GM19238 (cell line): Measurements from ENCODE around the gene SPACA6.
"Not testable (repeated sequence)": the region's sequence is repeated elsewhere in the genome, so short reads cannot be mapped to it uniquely, and the experiment has no call there.

Experiments used
- DNase-seq: peaks from one replicate; pipeline ENCODE4 v3.0.0; 2011; ENCODE audit warnings: low spot score; ENCODE audit not compliant: insufficient read length

The SPACA6 gene

GRCh38 chr19:51733742-51734522, 40.8 kb downstream of the SPACA6 start:
- no peak for DNase-seq

DNA sequence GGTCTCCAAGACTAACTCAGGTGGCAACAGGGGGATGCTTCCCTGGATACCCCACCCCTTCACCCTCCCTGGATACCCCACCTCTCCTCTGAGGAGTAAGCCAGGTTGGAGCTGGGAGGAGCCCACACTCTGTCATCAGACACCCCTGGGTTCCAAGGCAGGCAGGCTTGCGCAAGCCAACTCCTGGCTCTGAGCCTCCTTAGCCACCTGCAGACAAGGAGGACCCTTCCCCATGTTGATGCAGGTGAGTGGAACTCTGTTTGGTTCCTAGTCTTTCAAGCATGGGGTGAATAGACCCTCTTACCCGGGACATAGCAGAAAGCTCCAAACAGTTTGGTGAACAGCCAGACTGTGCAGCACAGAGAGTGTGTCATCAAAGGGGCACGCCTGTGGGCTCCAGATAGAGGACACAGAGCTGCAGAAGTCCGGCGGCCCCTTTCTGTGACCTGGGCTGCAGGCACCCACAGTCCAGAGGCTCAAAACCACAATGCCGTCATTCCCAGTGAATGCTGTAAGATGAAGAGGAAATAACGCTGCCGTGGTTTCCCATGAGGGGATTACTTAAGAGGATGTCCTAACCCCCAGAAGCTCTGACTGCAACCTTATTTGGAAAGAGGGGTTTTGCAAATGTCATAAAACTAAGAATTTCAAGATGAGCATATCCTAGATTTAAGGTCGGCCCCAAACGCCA, 42.8 kb downstream of the SPACA6 start:
- no peak for DNase-seq

DNA sequence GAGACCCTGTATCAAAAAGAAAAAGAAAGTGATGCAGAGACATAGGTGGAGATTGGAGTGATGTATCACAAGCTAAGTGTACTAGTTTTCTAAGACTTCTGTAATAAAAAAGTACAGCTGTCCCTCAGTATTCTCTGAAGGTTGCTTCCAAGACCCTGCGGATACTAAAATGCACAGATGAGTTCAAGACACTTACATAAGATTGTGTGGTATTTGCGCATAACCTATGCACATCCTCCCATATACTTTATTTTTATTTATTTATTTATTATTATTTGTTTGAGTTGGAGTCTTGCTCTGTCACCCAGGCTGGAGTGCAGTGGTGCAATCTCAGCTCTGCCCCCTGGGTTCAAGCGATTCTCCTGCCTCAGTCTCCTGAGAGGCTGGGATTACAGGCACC, 44.3 kb downstream of the SPACA6 start:
- DNase-seq = no peak

GRCh38 chr19:51737924-51738323, 44.8 kb downstream of the SPACA6 start:
- DNase-seq = no peak

DNA sequence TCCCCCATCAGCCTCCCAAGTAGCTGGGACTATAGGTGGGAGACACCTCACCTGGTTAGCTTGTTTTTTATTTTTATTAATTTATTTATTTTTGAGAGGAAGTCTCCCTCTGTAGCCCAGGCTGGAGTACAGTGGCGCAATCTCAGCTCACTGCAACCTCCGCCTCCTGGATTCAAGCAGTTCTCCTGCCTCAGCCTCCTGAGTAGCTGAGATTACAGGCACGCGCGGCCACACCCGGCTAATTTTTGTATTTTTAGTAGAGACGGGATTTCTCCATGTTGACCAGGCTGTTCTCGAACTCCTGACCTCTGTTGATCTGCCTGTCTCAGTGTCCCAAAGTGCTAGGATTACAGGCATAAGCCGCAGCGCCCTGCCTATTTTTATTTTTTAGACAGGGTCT, 45.4 kb downstream of the SPACA6 start:
- DNase-seq = not testable (repeated sequence)

GRCh38 chr19:51739466-51740213, 46.5 kb downstream of the SPACA6 start:
- no peak for DNase-seq

DNA sequence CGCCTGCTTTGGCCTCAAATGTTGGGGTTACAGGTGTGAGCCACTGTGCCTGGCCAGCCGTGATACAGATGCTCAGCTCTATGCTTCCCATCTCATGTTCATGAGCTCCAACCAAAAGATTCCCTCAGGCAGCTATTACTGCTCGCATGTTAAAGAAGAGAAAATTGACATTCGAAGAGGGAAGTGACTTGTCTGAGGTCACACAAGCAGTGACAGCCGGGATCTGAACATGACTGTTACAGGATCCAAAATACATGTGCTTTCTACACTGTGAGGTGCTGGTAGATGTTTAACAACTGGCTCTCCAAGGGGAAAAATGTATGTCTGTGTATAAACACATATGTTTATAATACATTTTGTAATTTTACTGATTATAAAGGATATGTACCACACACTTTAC, 47.2 kb downstream of the SPACA6 start:
- DNase-seq = no peak

- no peak for DNase-seq
Measured at GRCh38 chr19:51742789-51743188, 49.7 kb downstream of the SPACA6 start.

GRCh38 chr19:51743405-51743804, 50.3 kb downstream of the SPACA6 start:
- no peak for DNase-seq

DNA sequence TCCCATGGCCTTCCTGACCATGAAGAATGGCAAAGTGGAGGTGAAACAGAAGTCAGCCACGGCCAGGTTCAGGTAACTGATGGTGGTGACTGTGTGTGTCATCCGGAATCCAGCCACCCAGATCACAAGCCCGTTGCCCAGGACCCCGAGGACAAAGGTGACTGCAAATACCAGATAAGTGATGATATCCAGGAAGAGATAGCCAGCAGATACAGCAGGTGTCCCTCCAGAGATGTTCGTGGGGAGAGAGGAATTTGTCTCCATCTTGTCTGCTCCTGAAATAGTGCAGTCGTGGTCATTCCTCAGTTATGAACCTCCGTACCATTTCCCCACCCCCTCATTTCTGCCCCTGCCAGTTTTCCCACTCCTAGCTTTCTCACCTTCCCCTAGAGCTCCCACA, 53.6 kb downstream of the SPACA6 start:
- DNase-seq = no peak

GRCh38 chr19:51749979-51750378, 56.8 kb downstream of the SPACA6 start:
- DNase-seq = no peak

DNA sequence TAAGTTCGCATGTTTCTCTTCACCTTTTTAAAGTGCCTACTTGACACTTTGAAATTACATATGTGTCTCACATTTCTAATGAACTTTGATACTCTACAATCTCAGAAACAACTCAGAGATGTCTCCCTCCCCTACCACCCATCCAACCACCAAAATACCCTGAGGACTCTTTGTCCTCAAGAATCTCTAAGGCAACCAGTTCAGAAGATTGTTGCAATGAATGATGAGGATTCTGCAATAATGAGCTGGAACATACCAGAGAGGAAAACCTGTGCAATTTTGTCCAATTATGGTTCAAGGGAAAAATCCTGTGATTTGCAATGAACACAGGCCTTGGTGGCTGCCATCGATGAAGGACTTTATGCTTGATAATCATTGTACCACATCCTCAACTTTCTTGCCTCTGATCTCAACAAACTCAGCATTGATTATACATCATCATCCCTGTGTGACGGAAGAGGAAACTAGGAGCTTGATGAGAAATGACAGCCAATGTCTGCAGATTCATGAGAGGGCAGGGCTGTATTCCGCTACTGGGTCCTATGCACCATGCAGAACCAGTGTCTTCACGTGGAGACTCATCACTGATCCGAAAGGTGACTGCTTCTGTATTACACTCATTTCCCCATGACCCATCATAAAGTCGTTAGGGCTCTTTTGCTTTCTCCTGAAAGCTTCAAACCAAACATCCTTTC, 57.4 kb downstream of the SPACA6 start:
- DNase-seq = no peak

DNA sequence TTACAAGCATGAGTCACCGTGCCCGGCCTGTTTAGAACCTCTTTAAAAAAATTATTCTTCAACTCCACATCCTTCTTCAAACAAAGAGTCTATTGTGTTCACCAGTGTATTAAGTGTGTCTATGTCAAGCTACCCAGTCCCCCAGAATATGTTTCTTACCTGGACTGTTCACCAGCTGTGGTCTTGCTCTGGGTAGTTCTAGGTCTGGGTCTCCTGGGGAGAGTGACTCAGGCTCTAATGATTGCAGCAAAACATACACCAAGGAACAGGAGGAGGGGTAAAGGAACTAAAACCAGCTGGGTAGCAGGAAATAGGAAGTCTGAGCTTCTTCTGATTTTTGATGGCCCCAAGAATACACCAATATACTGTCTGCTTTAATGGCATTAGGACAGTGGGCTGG, 58.5 kb downstream of the SPACA6 start, which contains the start of gene FPR1:
TSS of gene FPR1 (minus strand) at position 224 of the 400 bp plus-strand sequence. CDS start 4,884 bp downstream, outside the sequence.
- DNase-seq = no peak

DNA sequence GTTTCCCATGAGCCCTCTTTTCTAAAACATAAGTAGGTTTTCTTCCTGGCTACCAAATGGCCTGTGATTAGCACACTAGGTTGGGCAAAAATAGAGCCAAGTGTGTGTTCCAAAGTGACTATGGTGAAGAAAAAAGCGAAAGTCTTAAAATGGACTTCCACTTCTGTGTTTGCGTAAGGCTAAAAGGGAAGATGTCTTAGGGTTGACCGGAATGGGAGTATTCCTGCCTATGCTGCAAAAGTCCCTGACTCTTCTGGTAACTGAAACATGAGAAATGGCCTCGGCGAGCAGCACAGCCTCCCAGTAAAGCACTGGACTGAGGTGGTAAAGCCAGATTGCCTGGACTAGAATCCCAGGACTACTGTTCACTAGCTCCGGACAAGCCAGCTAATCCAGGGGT, 61.0 kb downstream of the SPACA6 start:
- DNase-seq = no peak

DNA sequence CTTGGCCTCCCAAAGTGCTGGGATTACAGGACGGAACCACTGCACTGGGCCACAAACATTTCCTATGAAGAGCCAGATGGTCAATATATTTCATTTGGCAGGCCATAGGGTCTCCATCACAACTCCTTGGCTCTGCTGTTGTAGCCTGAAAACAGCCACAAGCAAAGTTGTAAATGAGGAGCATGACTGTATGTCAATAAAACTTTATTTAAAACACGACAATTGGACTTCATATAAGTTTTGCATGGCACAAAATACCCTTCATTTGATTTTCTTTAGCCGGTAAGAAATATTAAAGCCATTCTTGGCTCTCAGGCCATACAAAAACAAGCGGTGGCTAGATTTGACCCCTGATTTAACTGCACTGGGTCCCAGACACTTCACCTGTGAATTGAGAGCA, 61.6 kb downstream of the SPACA6 start:
- no peak for DNase-seq
